Activated CD4-positive, alpha-beta T cell treated with anti-CD3 and anti-CD28 coated beads, Interleukin-2, amount 50 U/mL, for 48 hours (primary cell): ENCODE results near the gene GPR39.

Experiments used
- DNase-seq, 2 experiments: peaks; one replicate each; pipeline ENCODE4 v3.0.0-alpha.2; 2020

The GPR39 gene

GRCh38 chr2:132681766-132682165 is 265.2 kb downstream of the GPR39 start:
- no peak for DNase-seq

- no peak for DNase-seq
Measured at GRCh38 chr2:132690664-132691303, 274.2 kb downstream of the GPR39 start.

- no peak for DNase-seq
Measured at GRCh38 chr2:132691556-132691955, 275.0 kb downstream of the GPR39 start.

GRCh38 chr2:132692816-132693215 is 276.2 kb downstream of the GPR39 start:
- DNase-seq, result no peak
